Activated effector memory CD4-positive, alpha-beta T cell treated with anti-CD3 and anti-CD28 coated beads, Interleukin-2, amount 50 U/mL, for 16 hours (primary cell): Measurements from ENCODE around the gene HMG20B.

Experiments used
- DNase-seq: peaks from one replicate; pipeline ENCODE4 v3.0.0-alpha.2; 2020

The HMG20B gene

DNA sequence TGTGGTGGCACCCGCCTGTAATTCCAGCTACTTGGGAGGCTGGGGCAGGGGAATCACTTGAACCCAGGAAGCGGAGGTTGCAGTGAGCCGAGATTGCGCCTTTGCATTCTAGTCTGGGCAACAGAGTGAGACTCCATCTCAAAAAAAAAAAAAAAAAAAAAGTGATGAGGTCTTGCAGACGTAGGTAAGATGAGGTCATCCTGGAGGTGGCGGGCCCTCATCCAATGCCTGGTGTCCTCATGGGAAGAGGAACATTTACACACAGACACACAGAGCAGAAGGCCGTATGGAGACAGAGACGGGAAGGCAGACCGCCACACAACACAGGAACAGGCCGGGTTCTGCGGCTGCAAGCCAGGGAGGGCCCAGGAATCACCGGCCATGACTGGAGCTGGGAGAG is 49.5 kb downstream of the HMG20B start:
- DNase-seq, result no peak

GRCh38 chr19:3623716-3624115 is 51.0 kb downstream of the HMG20B start:
- no peak for DNase-seq

DNA sequence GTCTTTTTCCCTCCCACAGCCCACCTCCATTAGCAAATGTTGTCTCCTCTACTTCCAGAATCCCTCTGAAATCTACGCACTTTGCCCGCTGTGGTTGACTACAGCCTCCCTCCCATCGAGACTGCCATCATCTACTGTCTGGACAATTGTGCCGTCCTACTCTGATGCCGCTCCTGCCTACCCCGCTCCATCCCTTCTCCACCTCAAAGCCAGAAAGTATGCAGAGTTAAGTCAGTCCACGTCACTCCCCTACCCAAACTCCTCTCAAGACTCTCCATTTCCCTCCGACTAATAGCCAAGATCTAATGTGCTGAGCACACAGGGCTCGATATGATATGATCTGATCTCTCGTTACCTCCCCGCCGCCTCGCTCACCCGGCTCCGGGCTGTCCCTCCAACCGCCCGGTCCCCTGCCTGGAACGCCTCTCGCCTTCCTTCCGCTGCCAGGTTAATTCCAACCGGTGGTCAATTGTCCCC is 53.3 kb downstream of the HMG20B start:
- DNase-seq, result no peak

GRCh38 chr19:3626473-3627350 is 54.0 kb downstream of the HMG20B start, which contains the start of gene CACTIN:
CACTIN (minus strand) TSS chr19:3626790; CDS start chr19:3626762, 28 bp downstream.
- DNase-seq, result peak; percentile 100

- DNase-seq, result no peak
Observed at GRCh38 chr19:3627351-3627723, 54.6 kb downstream of the HMG20B start.
